SK-N-SH (cell line): Measurements from ENCODE around the gene C3orf52.

Experiments
- CHD2 ChIP-seq: fragments of 150-350 bp; IDR thresholded peaks from 2 replicates; pipeline ENCODE4 v1.6.1; 2018; ENCODE audit warnings: low read length; ENCODE audit not compliant: partially characterized antibody
- EZH2phosphoT487 ChIP-seq: fragments of 200-600 bp; sonication (generic); IDR thresholded peaks from 2 replicates; pipeline ENCODE4 v1.6.1; 2017; ENCODE audit warnings: low read depth, mixed run types, mild to moderate bottlenecking, antibody characterized with exemption, moderate library complexity, borderline replicate concordance
- FOXJ3 ChIP-seq: sonication (generic); formaldehyde crosslinking; IDR thresholded peaks from 2 replicates; pipeline ENCODE4 v1.5.1; 2020; ENCODE audit warnings: mild to moderate bottlenecking, missing genetic modification reagents
- MEF2A ChIP-seq: IDR thresholded peaks from 2 replicates; pipeline ENCODE4 v1.4.0; 2012; ENCODE audit warnings: low read depth, borderline replicate concordance
- POLR2AphosphoS5 ChIP-seq: IDR thresholded peaks from 2 replicates; pipeline ENCODE4 v1.6.1; 2012; ENCODE audit warnings: low read depth, low read length
- RAD21 ChIP-seq: IDR thresholded peaks from 2 replicates; pipeline ENCODE4 v1.6.1; 2012; ENCODE audit warnings: mild to moderate bottlenecking, low read length
- REST ChIP-seq: IDR thresholded peaks from 2 replicates; pipeline ENCODE4 v1.6.1; 2012; ENCODE audit warnings: mild to moderate bottlenecking, low read depth, low read length, moderate library complexity
- RXRA ChIP-seq: IDR thresholded peaks from 2 replicates; pipeline ENCODE4 v1.4.0; 2012; ENCODE audit warnings: low read depth, mild to moderate bottlenecking, borderline replicate concordance
- TEAD4 ChIP-seq: IDR thresholded peaks from 2 replicates; pipeline ENCODE4 v1.4.0; 2012; ENCODE audit warnings: mild to moderate bottlenecking, borderline replicate concordance; ENCODE audit not compliant: insufficient read depth
- YY1 ChIP-seq: IDR thresholded peaks from 2 replicates; pipeline ENCODE4 v1.4.0; 2012; ENCODE audit warnings: low read depth, mild to moderate bottlenecking
- TF ChIP-seq, protein P1 (sequence below): fragments of 200-600 bp; sonication (generic); IDR thresholded peaks from 2 replicates; pipeline ENCODE4 v1.6.1; 2017; ENCODE audit warnings: antibody characterized with exemption, mild to moderate bottlenecking, moderate library complexity
- TF ChIP-seq, protein P2 (sequence below): IDR thresholded peaks from 2 replicates; pipeline ENCODE4 v1.4.0; 2012; ENCODE audit warnings: low read depth

GRCh38 chr3:112140584-112140983 is 54.4 kb downstream of the C3orf52 start:
- TF ChIP-seq, protein P1, sequence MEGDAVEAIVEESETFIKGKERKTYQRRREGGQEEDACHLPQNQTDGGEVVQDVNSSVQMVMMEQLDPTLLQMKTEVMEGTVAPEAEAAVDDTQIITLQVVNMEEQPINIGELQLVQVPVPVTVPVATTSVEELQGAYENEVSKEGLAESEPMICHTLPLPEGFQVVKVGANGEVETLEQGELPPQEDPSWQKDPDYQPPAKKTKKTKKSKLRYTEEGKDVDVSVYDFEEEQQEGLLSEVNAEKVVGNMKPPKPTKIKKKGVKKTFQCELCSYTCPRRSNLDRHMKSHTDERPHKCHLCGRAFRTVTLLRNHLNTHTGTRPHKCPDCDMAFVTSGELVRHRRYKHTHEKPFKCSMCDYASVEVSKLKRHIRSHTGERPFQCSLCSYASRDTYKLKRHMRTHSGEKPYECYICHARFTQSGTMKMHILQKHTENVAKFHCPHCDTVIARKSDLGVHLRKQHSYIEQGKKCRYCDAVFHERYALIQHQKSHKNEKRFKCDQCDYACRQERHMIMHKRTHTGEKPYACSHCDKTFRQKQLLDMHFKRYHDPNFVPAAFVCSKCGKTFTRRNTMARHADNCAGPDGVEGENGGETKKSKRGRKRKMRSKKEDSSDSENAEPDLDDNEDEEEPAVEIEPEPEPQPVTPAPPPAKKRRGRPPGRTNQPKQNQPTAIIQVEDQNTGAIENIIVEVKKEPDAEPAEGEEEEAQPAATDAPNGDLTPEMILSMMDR = no peak
- TF ChIP-seq REST (no peak), FOXJ3 (CRISPR knock-in tag) (no peak), YY1 (no peak), CHD2 (no peak), POLR2AphosphoS5 (no peak), EZH2phosphoT487 (no peak), MEF2A (no peak), RAD21 (no peak), TEAD4 (no peak), RXRA (no peak)
- TF ChIP-seq, protein P2, sequence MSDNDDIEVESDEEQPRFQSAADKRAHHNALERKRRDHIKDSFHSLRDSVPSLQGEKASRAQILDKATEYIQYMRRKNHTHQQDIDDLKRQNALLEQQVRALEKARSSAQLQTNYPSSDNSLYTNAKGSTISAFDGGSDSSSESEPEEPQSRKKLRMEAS = no peak
